Amniotic stem cell (primary cell): ENCODE results near the gene HOXB8.

ENCODE experiments used
- DNase-seq: peaks from one replicate; lab custom pipeline; 2025; lab: John Stamatoyannopoulos, UW

Gene HOXB8

GRCh38 chr17:48624544-48625494, 9.7 kb upstream of the HOXB8 start:
- no peak for DNase-seq

- no peak for DNase-seq
These were observed 9.0 kb upstream of the HOXB8 start for GRCh38 chr17:48624118-48624517.

DNA sequence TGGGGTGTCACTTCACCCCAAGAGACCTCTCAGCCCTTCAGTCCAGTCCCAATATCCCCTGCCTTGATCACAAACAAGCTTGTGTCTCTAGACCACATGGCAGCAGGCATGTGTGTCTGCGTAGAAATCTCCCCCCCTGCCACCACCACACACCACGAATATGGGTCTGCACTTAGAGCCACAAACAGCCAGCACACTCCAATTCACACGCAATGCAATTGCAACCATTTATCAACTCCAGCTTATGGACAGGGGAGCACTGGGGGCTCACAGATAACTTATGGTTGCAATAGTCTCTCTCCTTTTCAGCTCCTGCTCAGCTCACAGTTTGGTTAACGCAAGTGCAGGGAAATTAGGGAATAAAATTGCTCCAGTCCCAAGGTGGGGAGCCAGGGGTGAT, 8.5 kb upstream of the HOXB8 start:
- DNase-seq = no peak

GRCh38 chr17:48622857-48623256, 7.8 kb upstream of the HOXB8 start:
- no peak for DNase-seq

- DNase-seq = no peak
These were observed 6.6 kb upstream of the HOXB8 start for GRCh38 chr17:48621410-48622392.

GRCh38 chr17:48620461-48621139, 5.5 kb upstream of the HOXB8 start:
- DNase-seq = no peak

DNA sequence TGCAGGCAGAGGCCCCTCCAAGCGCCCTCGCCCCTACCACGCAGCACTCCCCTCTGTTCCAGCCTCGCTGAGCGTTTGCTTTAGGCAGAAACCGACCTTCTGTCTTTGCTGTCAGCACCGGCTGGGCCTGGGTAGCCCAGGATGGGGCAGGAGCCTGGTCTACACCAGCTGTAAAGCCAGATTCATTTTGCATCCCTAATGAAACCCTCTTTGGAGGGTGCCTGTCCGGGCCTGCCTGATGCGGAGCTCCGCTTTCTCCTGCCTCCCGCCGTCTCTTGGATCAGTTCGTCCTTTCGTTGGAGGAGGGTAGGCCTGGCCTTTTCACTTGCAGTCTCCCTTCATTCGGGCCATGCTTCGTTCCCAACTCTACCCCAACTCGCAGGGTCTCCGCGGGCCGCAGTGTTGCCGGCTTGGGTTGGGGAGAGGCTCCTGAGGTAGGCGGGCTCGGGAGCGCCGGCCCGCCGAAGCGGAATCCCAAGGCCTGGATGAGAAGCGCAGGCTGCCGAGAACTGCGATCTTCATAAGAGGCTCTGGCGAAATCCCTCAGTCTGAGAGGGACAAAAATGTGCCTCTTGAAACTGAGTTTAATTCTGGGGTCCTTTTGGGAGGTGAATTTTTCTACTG, 4.8 kb upstream of the HOXB8 start:
- DNase-seq = no peak

- DNase-seq = peak; percentile 12
These were observed 3.3 kb upstream of the HOXB8 start for GRCh38 chr17:48618256-48618896.

DNA sequence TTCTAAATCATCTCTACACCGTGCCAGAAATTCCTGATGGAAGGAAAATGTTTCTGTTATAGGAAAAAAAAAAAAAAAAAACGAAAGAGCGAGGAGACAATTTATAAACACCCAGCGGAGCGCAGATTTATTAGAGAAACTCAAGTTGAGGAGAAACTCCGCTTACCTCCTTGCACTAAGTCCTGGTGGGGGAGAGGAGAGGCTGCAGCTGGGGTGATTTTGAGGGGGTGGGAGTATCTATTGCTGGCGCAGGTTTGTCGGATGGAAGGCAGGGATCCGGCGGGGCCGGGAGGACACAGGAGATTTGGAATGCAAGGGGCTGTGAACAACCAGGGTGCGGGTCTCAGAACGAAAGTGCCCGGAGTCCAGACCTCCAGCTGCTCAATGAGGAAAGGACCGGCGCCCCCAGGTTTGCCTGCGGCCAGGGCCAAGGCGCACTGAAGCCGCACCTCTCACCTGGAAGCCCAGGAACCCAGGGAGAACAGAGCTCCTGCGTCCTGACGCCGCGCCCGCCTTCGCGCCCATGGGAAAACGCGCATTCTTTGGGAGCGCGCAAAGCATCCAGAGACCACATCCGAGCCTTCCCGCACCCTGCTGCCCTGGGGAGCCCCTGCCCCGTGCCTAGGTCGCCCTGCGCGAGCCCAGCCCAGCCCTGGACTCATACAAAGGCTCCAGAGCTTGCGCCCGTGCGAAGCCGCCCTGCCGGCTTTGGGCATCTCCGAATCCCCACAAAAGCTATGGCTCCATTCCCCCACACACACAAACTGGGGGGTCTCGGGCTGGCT, 2.6 kb upstream of the HOXB8 start:
- DNase-seq = no peak

DNA sequence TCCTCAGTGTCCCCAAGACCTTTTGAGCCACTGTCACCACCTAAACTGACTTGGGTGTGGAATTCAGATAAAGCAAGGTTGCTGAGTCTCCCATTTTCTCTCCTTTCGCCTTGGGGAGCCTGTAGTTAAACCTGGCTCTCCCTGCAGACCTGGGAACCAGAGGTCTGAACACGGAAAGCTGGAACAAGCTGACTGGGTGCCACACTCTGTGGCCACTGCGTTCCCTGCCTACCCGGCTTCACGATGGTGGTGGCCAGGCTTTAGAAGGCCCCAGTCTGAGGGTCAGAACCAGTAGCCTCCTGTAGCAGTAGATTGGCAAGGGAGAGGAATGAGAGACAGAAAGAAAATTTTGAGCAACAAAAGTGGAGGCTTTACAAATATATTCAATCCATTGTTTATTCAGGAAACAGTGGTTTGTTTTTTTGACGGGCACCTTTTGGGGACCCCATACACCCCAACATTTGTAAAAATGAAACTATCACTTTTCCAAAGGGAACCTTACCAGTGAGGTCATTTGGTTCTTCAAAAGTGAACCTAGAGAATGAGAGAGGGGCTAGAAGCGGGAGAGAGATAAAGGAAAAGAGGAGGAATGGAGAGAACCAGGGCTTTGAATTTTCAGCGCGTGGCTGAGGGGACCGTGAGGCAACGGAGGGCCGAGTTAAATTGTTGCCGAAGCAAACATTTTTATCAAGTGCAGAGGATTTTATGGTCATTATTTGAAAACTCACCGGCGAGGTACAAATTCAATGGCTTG, 1.8 kb upstream of the HOXB8 start:
- DNase-seq = no peak

DNA sequence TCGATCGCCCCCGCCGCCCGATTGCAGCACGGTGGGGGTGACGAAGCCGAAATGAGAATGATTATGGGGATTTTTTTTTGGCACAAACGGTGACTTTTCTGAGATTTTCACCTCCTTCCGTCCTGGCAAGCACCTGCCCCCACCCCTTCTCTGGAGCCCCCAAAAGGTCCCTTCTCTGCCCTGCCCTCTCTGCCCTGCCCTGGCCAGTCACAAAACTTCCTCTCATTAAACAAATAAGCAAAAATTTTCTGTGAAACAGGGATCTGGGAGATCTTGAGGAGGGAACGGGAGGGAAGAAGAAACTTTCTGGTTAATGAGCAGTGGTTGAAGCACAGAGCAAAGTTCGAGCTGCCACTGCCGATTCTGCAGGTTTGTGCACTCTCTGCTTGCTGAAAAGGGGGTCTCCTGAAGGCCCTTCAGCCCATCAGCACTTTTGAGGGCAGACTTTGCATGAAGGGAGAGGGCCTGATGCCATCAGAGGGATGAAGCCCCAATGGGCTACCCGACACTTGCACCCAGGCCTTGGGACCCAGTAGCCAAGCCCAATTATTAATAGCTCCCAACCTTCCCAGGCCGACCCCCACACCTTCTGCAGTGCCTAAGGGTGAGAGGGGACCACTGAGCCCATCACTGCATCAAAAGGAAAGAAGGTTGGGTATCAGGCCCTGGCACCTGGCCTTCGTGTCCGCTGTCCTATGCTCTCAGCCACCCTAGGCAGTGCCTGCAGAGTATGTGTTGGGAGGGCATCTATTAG, 1.0 kb upstream of the HOXB8 start:
- DNase-seq = no peak

DNA sequence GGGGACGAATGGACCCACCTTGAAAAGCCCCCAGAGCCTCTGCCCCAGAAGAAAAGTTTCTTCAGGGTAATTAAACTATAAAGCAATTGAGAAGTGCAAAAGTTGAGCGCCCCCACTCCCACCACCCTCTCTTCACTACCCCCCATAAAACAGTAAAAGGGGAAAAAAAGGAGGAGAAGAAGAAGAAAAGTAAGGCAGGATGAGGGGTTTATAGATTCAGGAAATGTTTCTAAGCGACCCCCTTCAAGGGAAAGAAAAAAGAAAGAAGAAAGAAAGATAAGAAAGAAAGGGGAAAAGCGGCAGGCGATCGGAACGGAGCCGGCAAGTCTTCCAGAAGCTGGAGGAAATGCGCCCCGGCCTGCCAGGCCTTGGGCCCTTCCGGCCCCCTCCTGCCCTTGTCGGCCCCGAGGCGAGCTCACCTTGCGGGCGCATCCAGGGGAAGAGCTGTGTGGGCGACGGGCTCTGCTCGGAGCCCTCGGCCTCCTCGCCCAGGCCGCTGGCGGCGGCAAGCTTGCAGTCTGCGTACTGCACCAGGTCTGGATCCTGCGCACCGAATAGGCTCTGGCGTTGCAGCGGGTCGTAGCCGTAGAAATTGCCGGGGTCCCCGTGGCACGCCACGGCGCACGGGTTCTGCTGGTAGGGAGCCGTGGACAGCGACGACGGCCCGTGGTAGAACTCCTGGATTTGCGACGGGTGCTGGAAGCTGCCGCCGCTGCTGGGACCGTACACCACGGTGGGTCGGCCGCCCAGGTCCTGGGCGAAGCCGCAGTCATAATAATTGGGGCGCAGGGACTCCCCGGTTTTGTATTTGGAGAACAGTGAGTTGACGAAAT, 1.0 kb downstream of the HOXB8 start:
- DNase-seq = no peak

DNA sequence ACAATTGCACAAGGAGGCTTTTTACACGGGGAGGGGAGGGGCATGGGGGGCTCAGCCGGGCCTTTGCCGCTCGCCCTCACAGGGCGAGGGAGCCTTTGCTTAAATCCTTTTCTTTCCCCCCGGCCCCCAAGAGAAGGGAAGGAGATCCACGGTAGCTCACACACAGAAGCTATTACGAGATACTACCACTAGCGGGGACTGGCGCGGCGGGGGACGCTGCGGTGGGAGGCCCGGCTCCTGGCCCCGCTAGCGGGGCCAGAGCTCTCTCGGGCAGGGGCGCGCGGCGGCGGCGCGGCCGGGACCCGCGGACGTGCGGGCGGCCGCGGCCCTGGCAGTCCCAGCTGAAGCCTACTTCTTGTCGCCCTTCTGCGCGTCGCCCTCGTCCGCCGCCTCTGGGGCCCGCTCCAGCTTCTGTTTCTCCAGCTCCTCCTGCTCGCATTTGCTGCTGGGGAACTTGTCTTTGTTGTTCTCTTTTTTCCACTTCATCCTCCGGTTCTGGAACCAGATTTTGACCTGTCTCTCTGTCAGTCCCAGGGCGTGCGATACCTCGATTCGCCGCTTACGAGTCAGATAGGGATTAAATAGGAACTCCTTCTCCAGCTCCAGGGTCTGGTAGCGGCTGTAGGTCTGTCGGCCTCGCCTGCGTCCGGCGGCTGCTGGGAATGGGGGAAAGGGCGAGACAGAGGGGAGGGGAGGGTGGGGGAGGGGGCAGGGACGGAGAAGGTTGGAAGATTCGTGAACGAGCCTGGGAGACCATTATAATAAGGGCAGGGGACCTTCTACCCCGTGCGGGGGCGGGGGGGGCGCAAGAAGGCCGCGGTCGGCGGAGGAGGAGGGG, 2.0 kb downstream of the HOXB8 start:
- no peak for DNase-seq

- no peak for DNase-seq
These were observed 2.6 kb downstream of the HOXB8 start for GRCh38 chr17:48612456-48612853.

DNA sequence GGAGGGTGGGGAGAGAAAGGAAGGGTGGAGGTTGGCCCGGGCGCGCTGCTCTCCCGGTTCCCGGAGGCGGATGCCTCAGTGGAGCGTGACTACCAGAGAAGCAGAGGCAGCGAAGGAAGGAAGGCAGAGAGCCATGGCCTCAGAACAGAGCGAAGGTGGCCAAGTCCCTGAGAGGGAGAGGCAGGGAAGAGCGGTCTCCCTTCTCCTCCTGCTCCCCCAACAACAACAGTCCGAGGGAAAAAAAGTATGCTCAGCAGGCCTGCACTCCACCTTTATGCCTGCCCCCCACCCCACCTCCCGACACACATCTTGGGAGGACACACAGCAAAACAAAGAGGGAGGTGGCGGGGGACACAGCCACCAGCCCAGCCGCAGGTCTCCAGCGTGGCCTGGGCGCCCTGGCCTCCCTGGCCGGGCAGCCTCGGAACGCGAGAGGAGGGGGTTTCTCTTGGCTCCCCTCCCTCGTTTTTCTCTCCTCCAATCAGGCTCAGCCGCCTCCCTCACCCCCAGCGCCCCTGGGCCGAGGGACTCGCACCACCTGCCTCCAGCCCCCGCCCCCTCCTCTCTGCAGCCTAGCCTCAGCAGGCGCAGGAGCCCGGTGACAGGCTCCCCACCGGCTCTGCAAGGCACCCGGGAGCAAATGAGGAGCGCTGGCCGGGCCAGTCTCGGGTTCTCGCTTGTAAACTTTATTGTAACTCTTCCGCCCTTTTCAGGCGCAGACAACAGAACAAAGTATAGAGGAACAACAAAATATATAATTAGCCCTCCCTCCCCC, 3.2 kb downstream of the HOXB8 start:
- DNase-seq = no peak

DNA sequence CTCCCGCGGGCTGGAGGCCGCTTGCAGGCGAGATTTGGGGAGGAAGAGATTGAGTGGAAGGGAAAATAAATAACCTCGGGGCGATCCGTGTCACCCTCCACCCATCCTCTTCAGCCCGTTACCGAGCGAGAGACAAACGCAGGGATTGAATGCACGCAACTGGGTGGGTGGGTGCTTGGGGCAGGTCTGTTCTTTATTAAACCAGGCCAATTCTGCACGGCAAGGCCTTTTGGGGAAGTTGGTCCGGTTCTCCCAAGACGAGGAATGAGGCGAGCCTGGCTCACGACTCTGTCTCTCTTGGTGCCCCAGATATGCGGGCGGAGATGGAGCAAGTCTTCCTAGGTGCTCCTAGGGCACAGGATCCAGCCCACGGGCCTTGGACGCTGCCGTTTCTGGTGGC, 3.9 kb downstream of the HOXB8 start:
- no peak for DNase-seq
